ENCODE results near the gene ADAP1. TPM values are rescaled to one million over a fixed set of nuclear protein-coding genes. Genes with fewer than 3 reads are reported as not detected.

Gene ADAP1
- polyA plus RNA-seq, 1 experiment: 5.1 TPM

DNA sequence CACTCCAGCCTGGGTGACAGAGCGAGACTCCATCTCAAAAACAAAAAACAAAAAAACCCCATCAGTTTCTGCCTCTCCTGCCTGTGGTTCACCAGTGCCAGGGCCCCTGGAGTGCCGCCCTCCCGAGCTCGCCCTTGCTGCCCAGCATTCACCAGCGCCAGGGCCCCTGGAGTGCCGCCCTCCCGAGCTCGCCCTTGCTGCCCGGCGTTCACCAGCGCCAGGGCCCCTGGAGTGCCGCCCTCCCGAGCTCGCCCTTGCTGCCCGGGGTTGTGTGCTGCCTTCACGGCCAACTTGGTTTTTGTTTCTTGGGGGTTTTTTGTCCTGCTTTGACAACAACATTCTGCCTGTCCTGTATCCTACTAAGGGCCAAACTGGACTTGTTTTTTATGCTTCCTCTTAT is 91.4 kb downstream of the ADAP1 start:
- ChIA-PET POLR2A (no interaction called here), CTCF (interaction anchor here (1.2 to 1.8 kb wide), 3 partner anchors 10 to 88 kb away, joined by 3 to 5 read pairs (median 4); no protein-coding TSS in a partner anchor)
- Histone ChIP-seq H3K4me3 (ENCODE audit: low read depth, low read length) (no peak overlapping the region), H3K27me3 (ENCODE audit: control insufficient read depth, insufficient read depth, low read length) (no peaks in the 10 kb centered on the region), H3K36me3 (ENCODE audit: control insufficient read depth, insufficient read depth, low read length) (peaks cover 31% of the 10 kb centered on the region)
- no peak for DNase-seq (ENCODE audit: low read depth)
- TF ChIP-seq, protein P1, sequence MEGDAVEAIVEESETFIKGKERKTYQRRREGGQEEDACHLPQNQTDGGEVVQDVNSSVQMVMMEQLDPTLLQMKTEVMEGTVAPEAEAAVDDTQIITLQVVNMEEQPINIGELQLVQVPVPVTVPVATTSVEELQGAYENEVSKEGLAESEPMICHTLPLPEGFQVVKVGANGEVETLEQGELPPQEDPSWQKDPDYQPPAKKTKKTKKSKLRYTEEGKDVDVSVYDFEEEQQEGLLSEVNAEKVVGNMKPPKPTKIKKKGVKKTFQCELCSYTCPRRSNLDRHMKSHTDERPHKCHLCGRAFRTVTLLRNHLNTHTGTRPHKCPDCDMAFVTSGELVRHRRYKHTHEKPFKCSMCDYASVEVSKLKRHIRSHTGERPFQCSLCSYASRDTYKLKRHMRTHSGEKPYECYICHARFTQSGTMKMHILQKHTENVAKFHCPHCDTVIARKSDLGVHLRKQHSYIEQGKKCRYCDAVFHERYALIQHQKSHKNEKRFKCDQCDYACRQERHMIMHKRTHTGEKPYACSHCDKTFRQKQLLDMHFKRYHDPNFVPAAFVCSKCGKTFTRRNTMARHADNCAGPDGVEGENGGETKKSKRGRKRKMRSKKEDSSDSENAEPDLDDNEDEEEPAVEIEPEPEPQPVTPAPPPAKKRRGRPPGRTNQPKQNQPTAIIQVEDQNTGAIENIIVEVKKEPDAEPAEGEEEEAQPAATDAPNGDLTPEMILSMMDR (IDR thresholded peaks at IDR 0.05; ENCODE audit: insufficient read depth, low read depth, low read length): no peak

DNA sequence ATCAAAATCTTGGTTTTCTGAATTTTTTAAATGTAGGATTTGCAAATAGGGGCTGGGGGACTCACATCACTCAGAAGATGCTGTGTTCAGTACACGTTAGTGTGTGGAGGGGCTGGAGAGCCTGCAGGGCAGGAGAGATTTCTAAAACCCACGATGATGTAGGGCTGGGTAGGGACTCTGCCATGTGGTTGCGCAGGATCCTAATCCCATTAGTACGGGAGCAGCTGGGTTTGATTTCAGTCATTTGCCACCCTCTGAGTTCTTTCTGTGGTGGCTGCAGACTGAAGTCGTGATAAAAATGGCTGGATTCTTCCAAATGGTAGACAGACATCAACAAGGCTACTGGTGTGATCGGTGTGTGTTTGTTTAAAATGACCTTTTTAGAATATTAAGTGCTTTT is 92.3 kb downstream of the ADAP1 start:
- ChIA-PET POLR2A (no interaction called here), CTCF (interaction anchor here (1.2 to 1.8 kb wide), 3 partner anchors 11 to 87 kb away, joined by 3 to 5 read pairs (median 4); no protein-coding TSS in a partner anchor)
- Histone ChIP-seq H3K27me3 (ENCODE audit: control insufficient read depth, insufficient read depth, low read length) (no peaks in the 10 kb centered on the region), H3K36me3 (ENCODE audit: control insufficient read depth, insufficient read depth, low read length) (peaks cover 32% of the 10 kb centered on the region), H3K4me3 (ENCODE audit: low read depth, low read length) (no peak overlapping the region)
- DNase-seq (ENCODE audit: low read depth): no peak
- TF ChIP-seq, protein P1 (IDR thresholded peaks at IDR 0.05; ENCODE audit: insufficient read depth, low read depth, low read length): no peak

DNA sequence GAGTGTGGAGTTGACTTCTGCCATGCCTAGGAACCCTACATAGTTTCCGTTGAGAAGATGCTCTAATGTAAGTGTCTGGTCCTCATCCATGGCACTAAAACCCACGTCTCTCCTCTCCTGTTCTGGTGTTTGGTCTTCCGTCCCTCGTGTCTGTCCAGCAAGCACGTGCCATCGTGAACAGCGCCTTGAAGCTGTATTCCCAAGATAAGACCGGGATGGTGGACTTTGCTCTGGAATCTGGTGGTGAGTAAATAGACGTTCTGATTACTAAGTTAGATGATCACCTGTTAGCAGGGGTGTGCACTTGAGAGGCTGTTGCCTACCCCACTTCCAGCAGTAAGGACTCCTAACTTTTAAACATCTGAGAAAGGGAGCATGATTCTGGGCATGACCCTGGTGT is 93.3 kb downstream of the ADAP1 start:
- ChIA-PET POLR2A (no interaction called here), CTCF (interaction anchor here (2.3 kb wide), 1 partner anchor 12 kb away, joined by 9 read pairs; no protein-coding TSS in a partner anchor)
- Histone ChIP-seq H3K4me3 (ENCODE audit: low read depth, low read length) (no peak overlapping the region), H3K27me3 (ENCODE audit: control insufficient read depth, insufficient read depth, low read length) (no peaks in the 10 kb centered on the region), H3K36me3 (ENCODE audit: control insufficient read depth, insufficient read depth, low read length) (peaks cover 38% of the 10 kb centered on the region)
- DNase-seq (ENCODE audit: low read depth): no peak
- TF ChIP-seq, protein P1 (IDR thresholded peaks at IDR 0.05; ENCODE audit: insufficient read depth, low read depth, low read length): no peak

DNA sequence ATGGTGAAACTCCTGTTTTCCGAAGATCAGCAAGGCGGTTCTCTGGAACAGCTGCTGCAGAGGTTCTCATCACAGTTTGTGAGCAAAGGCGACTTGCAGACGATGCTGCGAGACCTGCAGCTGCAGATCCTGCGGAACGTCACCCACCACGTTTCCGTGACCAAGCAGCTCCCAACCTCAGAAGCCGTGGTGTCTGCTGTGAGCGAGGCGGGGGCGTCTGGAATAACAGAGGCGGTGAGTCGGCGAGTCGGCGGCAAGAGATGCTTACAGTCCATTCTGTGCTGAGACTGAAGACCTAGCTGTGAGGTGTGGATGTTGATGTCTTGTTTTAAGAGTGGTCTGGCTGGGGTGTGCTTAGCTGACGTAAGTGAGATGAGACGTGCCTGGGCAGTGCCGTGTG is 94.3 kb downstream of the ADAP1 start:
- Histone ChIP-seq H3K27me3 (ENCODE audit: control insufficient read depth, insufficient read depth, low read length) (no peaks in the 10 kb centered on the region), H3K36me3 (ENCODE audit: control insufficient read depth, insufficient read depth, low read length) (peaks cover 43% of the 10 kb centered on the region), H3K4me3 (ENCODE audit: low read depth, low read length) (no peak overlapping the region)
- DNase-seq (ENCODE audit: low read depth): no peak
- TF ChIP-seq, protein P1 (IDR thresholded peaks at IDR 0.05; ENCODE audit: insufficient read depth, low read depth, low read length): no peak
- ChIA-PET POLR2A (no interaction called here), CTCF (interaction anchor here (1.1 to 2.3 kb wide), 2 partner anchors 13 to 18 kb away, joined by 7 to 9 read pairs; no protein-coding TSS in a partner anchor)

DNA sequence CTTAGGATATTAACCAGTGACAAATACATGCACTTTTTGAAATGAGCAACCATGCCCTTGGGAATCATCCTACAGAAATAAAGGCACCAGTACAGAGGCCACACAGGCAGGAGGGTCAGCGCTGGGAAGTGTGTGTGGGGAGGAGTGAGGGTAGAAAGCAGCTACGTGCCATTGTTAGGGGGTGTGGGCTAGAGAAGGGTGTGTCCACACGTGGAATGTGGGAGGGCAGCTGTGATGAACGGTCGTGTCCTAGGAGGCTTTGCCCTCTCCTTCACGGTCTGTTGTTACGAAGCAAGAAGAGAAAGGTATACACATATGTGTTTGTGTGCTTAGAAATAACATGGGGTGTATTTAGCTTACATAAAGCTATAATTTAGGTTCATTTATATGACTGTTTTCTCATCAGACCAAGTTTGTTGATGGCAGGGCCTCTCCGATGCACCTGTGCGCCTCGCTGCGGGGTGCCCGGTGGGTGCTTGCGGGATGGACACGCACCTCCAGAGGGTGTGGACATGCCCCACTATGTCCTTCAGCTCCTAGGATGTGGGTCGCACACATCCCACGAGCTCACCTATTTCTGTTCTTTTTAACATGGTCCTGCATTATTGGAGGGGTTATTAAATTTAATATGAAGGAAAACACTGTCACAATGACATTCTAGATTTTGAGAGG is 95.0 kb downstream of the ADAP1 start:
- Histone ChIP-seq H3K36me3 (ENCODE audit: control insufficient read depth, insufficient read depth, low read length) (peaks cover 46% of the 10 kb centered on the region), H3K27me3 (ENCODE audit: control insufficient read depth, insufficient read depth, low read length) (no peaks in the 10 kb centered on the region), H3K4me3 (ENCODE audit: low read depth, low read length) (no peak overlapping the region)
- no peak for DNase-seq (ENCODE audit: low read depth)
- TF ChIP-seq, protein P1 (IDR thresholded peaks at IDR 0.05; ENCODE audit: insufficient read depth, low read depth, low read length): no peak
- CTCF ChIA-PET: interaction anchor here (1.1 to 2.3 kb wide), 2 partner anchors 13 to 17 kb away, joined by 7 to 9 read pairs; no protein-coding TSS in a partner anchor
- POLR2A ChIA-PET: no interaction called here
